ENCODE results near the gene NID2. TPM values are rescaled to one million over a fixed set of nuclear protein-coding genes. Genes with fewer than 3 reads are reported as not detected.

The NID2 gene
- 1.1 TPM for total RNA-seq

- peak in 2 of 3 donors; percentile 40 to 65 for DNase-seq (ENCODE audit: low read depth in 2 of 3, low spot score in 2 of 3)
These were observed at the start of gene NID2 for GRCh38 chr14:52068615-52069306. Gene NID2 (minus strand): TSS chr14:52069059. CDS start chr14:52068994, 65 bp downstream.

GRCh38 chr14:52117111-52117832, 48.4 kb upstream of the NID2 start:
- no peak for DNase-seq (ENCODE audit: low read depth in 2 of 3, low spot score in 2 of 3)

- DNase-seq (ENCODE audit: low read depth in 2 of 3, low spot score in 2 of 3): no peak
These were observed 46.4 kb upstream of the NID2 start for GRCh38 chr14:52115286-52115685.

- DNase-seq (ENCODE audit: low read depth in 2 of 3, low spot score in 2 of 3): no peak
These were observed 43.6 kb upstream of the NID2 start for GRCh38 chr14:52112336-52113018.

GRCh38 chr14:52111583-52111982, 42.7 kb upstream of the NID2 start:
- no peak for DNase-seq (ENCODE audit: low read depth in 2 of 3, low spot score in 2 of 3)

GRCh38 chr14:52110441-52111086, 41.7 kb upstream of the NID2 start:
- no peak for DNase-seq (ENCODE audit: low read depth in 2 of 3, low spot score in 2 of 3)

- DNase-seq (ENCODE audit: low read depth in 2 of 3, low spot score in 2 of 3): no peak
These were observed 40.0 kb upstream of the NID2 start for GRCh38 chr14:52108823-52109222.

GRCh38 chr14:52106840-52107239, 38.0 kb upstream of the NID2 start:
- no peak for DNase-seq (ENCODE audit: low read depth in 2 of 3, low spot score in 2 of 3)

- DNase-seq (ENCODE audit: low read depth in 2 of 3, low spot score in 2 of 3): no peak
These were observed 34.6 kb upstream of the NID2 start for GRCh38 chr14:52103416-52103815.

- no peak for DNase-seq (ENCODE audit: low read depth in 2 of 3, low spot score in 2 of 3)
These were observed 26.9 kb upstream of the NID2 start for GRCh38 chr14:52095794-52096193.

GRCh38 chr14:52095336-52095735, 26.5 kb upstream of the NID2 start:
- no peak for DNase-seq (ENCODE audit: low read depth in 2 of 3, low spot score in 2 of 3)

GRCh38 chr14:52094546-52095271, 25.9 kb upstream of the NID2 start:
- no peak for DNase-seq (ENCODE audit: low read depth in 2 of 3, low spot score in 2 of 3)

- DNase-seq (ENCODE audit: low read depth in 2 of 3, low spot score in 2 of 3): no peak
These were observed 23.1 kb upstream of the NID2 start for GRCh38 chr14:52091928-52092327.

GRCh38 chr14:52090936-52091335, 22.1 kb upstream of the NID2 start:
- DNase-seq (ENCODE audit: low read depth in 2 of 3, low spot score in 2 of 3): no peak

- DNase-seq (ENCODE audit: low read depth in 2 of 3, low spot score in 2 of 3): no peak
These were observed 20.4 kb upstream of the NID2 start for GRCh38 chr14:52089218-52089617.

- no peak for DNase-seq (ENCODE audit: low read depth in 2 of 3, low spot score in 2 of 3)
These were observed 17.9 kb upstream of the NID2 start for GRCh38 chr14:52086711-52087110.

- DNase-seq (ENCODE audit: low read depth in 2 of 3, low spot score in 2 of 3): no peak
These were observed 14.0 kb upstream of the NID2 start for GRCh38 chr14:52082903-52083302.

- no peak for DNase-seq (ENCODE audit: low read depth in 2 of 3, low spot score in 2 of 3)
These were observed 13.1 kb upstream of the NID2 start for GRCh38 chr14:52081964-52082363.

- no peak for DNase-seq (ENCODE audit: low read depth in 2 of 3, low spot score in 2 of 3)
These were observed 12.2 kb upstream of the NID2 start for GRCh38 chr14:52080808-52081755.

Data from hematopoietic multipotent progenitor cell (in vitro differentiated cells).